Activated T-cell treated with anti-CD3 and anti-CD28 coated beads, Interleukin-2, amount 50 U/mL, for 4 hours (primary cell): ENCODE results near the gene TMEM255B. TPM values are rescaled to one million over a fixed set of nuclear protein-coding genes. Genes with fewer than 3 reads are reported as not detected.
A peak's percentile ranks its signal among the peaks of the same experiment; 100 is the strongest.

Experiments
- ATAC-seq, 2 donors: fragments of 200-7000 bp; cut with Tn5 transposase; one replicate each; pipeline ENCODE4 v1.10.0; 2021
- DNase-seq: peaks from one replicate; pipeline ENCODE4 v3.0.0-alpha.2; 2020
- H3K27me3 Mint-ChIP-seq: one replicate; pipeline ENCODE4 v1.8.0; 2021; ENCODE audit warnings: low read depth, mixed read lengths
- H3K36me3 Mint-ChIP-seq: one replicate; pipeline ENCODE4 v1.8.0; 2022; ENCODE audit warnings: mixed read lengths; ENCODE audit not compliant: insufficient read depth
- H3K4me1 Mint-ChIP-seq: one replicate; pipeline ENCODE4 v1.8.0; 2021; ENCODE audit warnings: low read depth, mixed read lengths
- H3K4me3 Mint-ChIP-seq: one replicate; pipeline ENCODE4 v1.8.0; 2021; ENCODE audit warnings: mild to moderate bottlenecking, moderate library complexity, mixed read lengths
- H3K9me3 Mint-ChIP-seq: one replicate; pipeline ENCODE4 v1.8.0; 2021; ENCODE audit warnings: mixed read lengths
- total RNA-seq, 3 donors: library from RNA; stranded (reverse); gene quantifications; one replicate each; pipeline ENCODE4 v1.2.1, GENCODE V29; 2021

TMEM255B gene
- total RNA-seq, 3 donors from 2014 or later, result 1.1 to 1.4 (median 1.3) TPM

DNA sequence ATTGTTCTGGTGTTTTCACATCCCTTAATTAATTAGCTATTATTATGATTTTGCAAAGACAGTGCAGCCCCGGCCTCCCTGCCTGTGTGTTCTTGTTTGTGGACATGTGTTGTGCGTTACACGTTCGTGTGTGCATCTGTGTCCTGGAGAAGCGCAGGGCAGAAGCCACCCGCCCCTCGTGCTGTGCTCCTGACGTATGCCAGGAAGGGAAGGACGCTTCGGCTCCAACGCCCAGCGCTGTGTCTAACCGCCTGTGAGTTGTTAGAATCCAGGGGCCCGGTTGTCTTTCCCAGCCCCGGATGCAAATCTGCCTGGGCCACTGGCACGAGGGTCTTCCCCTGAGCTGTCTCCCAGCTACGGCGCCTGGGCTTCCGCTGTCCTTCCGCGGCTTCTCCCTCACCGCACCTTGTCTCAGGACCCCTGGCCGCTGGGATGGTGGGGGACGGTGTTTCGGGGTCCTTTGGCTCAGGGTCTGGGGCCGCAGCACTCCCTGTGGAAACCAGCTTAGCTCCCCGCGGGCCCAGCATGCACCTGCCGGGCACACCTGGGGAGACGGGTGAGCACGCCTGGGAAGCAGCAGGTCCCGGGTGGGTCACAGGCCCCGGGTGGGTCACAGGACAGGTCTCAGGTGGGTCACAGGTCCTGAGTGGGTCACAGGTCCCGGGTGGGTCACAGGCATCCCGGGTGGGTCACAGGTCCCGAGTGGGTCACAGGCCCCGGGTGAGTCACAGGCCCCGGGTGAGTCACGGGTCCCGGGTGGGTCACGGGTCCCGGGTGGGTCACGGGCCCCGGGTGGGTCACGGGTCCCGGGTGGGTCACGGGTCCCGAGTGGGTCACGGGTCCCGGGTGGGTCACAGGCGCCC lies 53.4 kb downstream of the TMEM255B start:
- Mint-ChIP-seq H3K4me1 (peaks cover 16% of the 10 kb centered on the region), H3K9me3 (peaks cover 6% of the 10 kb centered on the region), H3K36me3 (no peaks in the 10 kb centered on the region), H3K27me3 (peaks cover 3% of the 10 kb centered on the region), H3K4me3 (no peak overlapping the region)
- DNase-seq (no peak), ATAC-seq (no peak)

DNA sequence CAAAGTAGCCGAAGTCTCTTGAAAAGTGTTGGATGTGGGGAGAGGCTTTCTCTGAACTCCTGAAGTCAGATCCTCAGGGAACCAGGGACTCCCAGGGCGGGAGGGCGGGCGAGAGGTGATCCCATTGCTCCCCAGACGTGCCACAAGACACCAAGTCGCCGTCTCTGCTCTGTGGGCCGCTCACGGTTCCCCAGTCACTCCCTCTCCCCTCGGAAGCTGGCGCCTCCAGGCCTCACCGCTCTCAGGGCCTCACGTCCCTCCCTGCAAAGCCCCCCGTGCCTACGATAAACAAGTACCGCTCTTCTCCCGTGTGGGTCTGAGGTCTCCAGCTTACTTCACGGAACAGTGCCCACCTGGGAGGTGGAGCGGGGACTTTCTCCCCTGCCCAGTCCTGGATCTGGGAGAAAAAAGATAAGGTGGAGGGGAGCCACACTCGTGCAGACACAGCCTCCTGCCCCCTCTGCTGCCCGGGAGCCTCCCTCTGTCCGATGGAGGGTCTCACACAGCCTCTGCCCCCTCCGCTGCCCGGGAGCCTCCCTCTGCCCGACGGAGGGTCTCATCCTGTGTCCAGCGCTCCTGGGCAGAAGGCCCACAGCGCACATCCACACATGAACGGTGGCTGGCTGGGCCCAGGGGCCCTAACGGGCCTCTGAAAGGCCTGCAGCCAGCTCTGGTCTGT lies 54.2 kb downstream of the TMEM255B start:
- no peak for ATAC-seq
- Mint-ChIP-seq H3K36me3 (no peaks in the 10 kb centered on the region), H3K4me3 (no peak overlapping the region), H3K9me3 (peaks cover 3% of the 10 kb centered on the region), H3K27me3 (peaks cover 3% of the 10 kb centered on the region), H3K4me1 (peaks cover 18% of the 10 kb centered on the region)
- no peak for DNase-seq

DNA sequence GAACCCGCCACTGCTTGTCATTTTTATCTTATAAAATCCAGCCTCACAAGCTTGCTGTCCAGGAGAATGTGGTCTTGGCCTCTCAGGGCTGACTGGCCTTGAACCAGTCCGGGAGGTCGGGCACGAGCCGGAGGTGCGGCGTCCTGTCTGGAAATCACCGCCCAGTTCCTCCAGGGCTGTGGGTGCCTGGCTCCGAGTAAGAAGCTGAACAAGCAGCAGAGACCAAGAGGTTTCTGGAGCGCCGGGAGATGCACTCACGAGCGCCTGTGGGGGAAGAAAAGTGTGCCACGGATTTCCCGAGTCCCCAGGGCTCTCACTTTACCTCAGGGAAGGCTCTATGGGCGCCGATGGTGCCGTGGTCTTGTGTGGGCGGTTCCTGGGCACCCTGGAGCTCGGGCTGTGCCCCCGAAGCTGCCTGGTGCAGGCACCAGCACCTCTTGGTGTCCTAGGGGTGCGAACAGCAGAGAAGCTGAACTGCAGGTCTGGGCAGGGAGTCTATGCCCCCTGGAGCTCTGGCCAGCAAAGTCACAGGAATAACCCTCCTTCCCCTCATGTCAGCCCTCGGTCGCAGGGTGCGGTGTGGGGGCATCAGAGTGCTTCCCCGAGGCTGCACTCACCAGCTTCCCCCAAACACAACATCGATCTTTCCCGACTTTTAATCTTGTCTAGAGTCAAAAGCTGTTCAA lies 54.9 kb downstream of the TMEM255B start:
- Mint-ChIP-seq H3K27me3 (peaks cover 3% of the 10 kb centered on the region), H3K36me3 (no peaks in the 10 kb centered on the region), H3K4me3 (no peak overlapping the region), H3K4me1 (peaks cover 18% of the 10 kb centered on the region), H3K9me3 (peaks cover 3% of the 10 kb centered on the region)
- ATAC-seq, result no peak
- DNase-seq, result no peak

DNA sequence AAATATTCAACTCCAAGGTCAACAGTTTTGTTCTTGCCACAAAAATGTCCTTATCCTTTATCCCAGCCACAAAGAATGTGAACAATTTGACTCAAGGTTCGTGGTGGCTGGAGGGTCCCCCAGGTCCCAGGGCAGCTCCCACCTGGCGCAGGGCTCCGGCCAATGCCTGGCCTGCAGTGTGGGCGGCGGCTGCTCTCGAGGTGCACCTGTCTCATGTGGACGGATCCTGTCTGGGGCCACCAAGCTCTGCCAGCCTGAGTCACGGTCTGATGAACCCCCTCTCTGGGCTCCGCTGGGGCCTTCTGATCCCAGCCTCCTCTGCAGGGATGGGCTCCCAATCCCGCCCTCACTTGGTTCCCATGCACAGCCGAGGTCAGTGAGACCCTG lies 55.4 kb downstream of the TMEM255B start:
- ATAC-seq, result no peak
- peaks cover 3% of the 10 kb centered on the region for H3K27me3 Mint-ChIP-seq
- no peak overlapping the region for H3K4me3 Mint-ChIP-seq

DNA sequence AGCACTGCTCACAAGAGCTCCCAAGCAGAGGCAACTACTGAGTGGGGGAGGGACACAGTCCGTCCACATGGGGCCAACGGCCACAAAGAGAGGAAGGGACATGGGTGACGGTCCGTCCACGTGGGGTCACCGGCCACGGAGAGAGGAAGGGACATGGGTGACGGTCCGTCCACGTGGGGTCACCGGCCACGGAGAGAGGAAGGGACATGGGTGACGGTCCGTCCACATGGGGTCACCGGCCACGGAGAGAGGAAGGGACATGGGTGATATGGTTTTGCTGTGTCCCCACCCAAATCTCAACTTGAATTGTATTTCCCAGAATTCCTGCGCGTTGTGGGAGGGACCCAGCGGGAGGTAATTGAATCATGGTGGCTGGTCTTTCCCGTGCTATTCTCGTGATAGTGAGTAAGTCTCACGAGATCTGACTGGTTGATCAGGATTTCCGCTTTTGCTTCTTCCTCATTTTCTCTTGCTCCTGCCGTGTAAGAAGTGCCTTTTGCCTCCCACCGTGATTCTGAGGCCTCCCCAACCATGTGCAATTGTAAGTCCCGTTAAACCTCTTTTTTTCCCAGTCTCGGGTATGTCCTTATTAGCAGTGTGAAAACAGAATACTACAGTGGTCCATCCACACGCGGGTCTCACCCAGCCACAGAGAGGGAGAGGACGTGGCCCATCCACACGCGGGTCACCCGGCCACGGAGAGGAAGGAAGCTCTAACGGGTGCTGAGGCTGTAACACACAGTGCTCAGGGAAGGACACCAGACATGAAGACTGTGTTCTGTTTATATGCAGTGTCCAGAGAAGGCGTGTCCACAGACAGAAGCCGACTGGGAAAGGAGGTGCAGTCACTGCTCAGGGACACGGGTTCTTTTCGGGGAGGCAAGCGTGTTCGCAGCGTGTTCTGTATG lies 56.4 kb downstream of the TMEM255B start:
- Mint-ChIP-seq H3K36me3 (no peaks in the 10 kb centered on the region), H3K9me3 (peaks cover under 1% of the 10 kb centered on the region), H3K4me1 (peaks cover 18% of the 10 kb centered on the region), H3K27me3 (peaks cover 3% of the 10 kb centered on the region), H3K4me3 (peak overlapping the region; percentile 95)
- DNase-seq, result no peak
- ATAC-seq, result peak; percentile 46 to 47

More for the DNA sequence above, 55.4 kb downstream of the TMEM255B start:
- Mint-ChIP-seq H3K4me1 (peaks cover 18% of the 10 kb centered on the region), H3K9me3 (peaks cover 3% of the 10 kb centered on the region), H3K36me3 (no peaks in the 10 kb centered on the region)
- no peak for DNase-seq

DNA sequence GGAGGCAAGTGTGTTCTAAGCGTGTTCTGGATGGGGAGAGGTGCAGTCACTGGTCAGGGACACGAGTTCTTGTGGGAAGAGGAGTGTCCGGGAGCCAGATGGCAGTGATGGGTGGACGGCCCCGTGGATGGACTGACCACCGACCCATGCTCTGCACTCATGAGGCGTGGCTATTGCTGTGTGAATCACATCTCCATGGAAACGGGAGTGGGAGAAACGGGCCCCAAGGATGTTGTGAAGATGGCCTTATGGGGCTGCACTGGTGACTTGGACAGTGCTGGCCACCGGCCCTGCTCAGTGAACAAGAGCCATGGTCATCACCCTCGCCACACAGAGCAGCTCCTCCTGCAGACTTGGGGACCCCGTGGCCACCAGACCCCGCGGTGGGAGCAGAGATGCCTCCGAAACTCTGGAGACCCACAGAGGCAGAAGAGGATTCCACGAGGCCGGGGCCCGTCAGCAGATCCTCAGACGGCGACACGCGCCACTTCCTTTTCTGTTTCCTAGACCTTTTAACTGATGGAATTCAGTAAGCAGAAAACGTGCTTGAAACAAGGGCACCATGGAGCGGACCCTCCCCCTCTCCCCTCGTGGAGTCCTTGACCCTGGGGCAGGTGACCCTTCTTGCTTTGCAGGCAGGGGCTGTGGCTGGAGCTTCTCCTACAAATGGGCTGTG lies 57.4 kb downstream of the TMEM255B start:
- Mint-ChIP-seq H3K4me3 (peak overlapping the region; percentile 95), H3K4me1 (peaks cover 18% of the 10 kb centered on the region), H3K36me3 (no peaks in the 10 kb centered on the region), H3K27me3 (peaks cover 3% of the 10 kb centered on the region), H3K9me3 (no peaks in the 10 kb centered on the region)
- ATAC-seq (no peak), DNase-seq (no peak)

DNA sequence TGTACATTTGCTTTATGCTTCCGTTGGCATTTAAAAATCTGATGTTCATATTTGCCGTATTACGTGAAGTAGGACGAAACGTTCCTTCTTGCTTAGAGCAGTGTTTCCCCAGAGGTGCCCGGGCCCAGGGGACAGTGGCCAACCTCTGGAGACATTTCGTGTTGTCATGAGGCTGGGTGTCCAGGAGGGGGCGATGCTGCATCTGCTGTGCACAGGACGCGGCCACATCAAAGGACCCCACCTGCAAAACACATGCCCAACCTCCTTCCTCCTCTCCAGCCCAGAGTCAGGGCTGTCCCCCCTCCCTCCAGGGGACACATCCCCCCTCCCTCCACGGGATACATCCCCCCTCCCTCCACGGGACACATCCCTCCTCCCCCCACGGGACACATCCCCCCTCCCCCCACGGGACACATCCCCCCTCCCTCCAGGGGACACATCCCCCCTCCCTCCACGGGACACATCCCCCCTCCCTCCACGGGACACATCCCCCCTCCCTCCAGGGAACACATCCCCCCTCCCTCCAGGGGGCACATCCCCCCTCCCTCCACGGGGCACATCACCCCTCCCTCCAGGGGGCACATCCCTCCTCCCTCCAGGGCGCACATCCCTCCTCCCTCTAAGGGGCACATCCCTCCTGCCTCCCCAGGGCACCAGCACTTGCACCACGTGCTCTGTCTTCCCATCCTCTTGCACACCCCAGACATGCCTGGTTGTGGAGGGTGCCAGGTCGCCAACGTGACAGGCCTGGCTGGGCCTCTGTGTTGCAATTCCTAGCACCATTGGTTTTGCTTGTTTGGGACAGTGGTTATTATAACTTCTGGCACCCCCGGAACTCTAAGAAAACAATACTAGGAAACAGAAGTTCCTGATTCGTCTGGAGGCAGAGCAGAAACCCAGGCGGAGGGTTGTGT lies 58.2 kb downstream of the TMEM255B start:
- DNase-seq, result peak; percentile 81
- peak overlapping the region; percentile 95 for H3K4me3 Mint-ChIP-seq

DNA sequence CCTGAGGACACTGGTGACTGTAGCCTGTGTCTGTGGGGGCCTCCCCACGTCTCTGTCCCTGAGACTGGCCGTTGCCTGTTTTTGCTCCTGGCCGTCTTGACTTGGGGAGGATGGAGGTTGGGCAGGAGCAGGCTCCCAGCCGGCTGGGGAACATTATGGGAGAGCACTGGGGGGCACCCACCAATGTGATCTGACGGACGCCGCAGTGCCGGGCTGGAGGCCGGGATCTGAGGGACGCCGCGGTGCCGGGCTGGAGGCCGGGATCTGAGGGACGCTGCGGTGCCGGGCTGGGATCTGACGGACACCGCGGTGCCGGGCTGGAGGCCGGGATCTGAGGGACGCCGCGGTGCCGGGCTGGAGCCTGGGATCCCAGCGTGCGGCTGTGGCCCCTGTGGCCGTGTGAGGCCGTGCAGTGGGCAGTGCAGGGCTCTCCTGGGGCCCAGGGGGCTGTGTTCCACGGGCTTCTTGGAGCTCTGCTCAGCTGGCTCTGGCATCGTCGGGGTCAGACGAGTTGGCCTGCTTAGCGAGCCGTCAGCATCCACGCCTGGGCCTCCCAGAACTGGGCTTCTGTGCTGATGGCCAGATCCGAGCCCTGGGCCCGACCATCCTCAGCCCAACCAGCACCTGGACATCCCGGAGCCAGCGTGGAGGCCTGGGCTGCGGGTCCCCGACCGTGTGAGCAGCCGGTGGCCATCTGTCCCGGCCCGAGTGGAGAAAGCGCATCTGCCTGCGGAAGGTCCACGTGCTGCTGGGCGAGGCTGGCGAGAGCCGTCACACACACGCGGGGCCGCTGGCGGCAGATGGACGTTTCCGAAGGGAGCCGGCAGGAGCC lies 59.0 kb downstream of the TMEM255B start:
- Mint-ChIP-seq H3K4me3 (no peak overlapping the region), H3K9me3 (no peaks in the 10 kb centered on the region), H3K36me3 (no peaks in the 10 kb centered on the region), H3K27me3 (peaks cover 3% of the 10 kb centered on the region), H3K4me1 (peaks cover 18% of the 10 kb centered on the region)
- ATAC-seq (no peak), DNase-seq (no peak)

More for the DNA sequence above, 58.2 kb downstream of the TMEM255B start:
- no peaks in the 10 kb centered on the region for H3K9me3 Mint-ChIP-seq
- ATAC-seq, result peak; percentile 77 to 84
- H3K36me3 Mint-ChIP-seq, result no peaks in the 10 kb centered on the region
- peaks cover 3% of the 10 kb centered on the region for H3K27me3 Mint-ChIP-seq
- H3K4me1 Mint-ChIP-seq, result peaks cover 18% of the 10 kb centered on the region

DNA sequence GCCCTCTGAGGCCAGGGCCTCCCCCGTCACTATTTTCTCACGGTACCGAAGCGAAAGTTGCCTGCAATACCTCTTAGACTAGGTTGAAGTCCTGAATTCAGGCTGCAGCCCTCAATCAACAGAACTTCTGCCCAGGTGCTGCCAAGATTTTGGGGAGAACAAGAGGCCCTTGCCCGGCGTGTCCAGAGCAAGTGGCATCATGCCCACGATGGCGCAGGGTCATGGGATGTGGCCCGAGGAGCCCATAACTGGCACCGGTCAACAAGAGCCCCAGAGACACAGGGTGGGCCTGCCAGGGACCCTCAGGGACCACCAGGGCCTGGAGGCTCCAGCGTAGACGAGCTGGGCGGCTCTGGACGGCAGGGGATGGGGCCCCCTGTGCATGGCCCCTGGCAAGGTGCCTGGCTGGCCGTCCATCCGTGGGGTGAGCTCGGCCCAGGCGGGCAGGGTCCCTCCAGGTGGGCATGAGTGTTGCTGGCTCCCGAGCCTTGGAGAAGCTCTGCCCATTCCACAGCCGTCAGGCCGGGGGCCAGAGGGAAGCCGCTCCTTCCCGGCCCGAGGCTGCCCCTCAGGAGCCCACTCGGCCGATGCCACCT lies 59.8 kb downstream of the TMEM255B start:
- H3K36me3 Mint-ChIP-seq, result no peaks in the 10 kb centered on the region
- DNase-seq (no peak), ATAC-seq (no peak)
- H3K9me3 Mint-ChIP-seq, result no peaks in the 10 kb centered on the region
- H3K27me3 Mint-ChIP-seq, result peaks cover 3% of the 10 kb centered on the region
- H3K4me1 Mint-ChIP-seq, result peaks cover 18% of the 10 kb centered on the region
- H3K4me3 Mint-ChIP-seq, result no peak overlapping the region

DNA sequence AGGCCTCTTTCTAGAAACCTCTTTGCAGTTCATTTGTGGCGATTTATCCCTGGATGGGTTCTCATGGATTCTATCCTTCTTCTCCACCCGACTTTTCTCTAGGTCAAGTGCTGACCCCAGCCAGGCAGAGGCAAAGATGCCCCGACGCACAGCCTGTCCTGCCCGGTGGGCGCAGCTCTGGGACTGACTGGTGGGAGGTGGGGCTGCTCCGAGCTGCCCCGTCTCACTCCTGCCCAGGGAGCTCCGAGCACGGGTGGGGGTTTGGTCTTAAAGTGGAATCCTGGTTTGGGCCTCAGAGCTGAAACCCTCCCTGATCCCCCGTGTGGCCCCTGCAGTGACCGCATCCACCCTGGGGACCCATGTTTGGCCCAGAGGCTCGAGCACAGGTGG lies 60.3 kb downstream of the TMEM255B start:
- Mint-ChIP-seq H3K36me3 (no peaks in the 10 kb centered on the region), H3K27me3 (peaks cover 3% of the 10 kb centered on the region), H3K4me3 (no peak overlapping the region), H3K4me1 (peaks cover 18% of the 10 kb centered on the region), H3K9me3 (no peaks in the 10 kb centered on the region)
- ATAC-seq, result no peak
- DNase-seq, result no peak

DNA sequence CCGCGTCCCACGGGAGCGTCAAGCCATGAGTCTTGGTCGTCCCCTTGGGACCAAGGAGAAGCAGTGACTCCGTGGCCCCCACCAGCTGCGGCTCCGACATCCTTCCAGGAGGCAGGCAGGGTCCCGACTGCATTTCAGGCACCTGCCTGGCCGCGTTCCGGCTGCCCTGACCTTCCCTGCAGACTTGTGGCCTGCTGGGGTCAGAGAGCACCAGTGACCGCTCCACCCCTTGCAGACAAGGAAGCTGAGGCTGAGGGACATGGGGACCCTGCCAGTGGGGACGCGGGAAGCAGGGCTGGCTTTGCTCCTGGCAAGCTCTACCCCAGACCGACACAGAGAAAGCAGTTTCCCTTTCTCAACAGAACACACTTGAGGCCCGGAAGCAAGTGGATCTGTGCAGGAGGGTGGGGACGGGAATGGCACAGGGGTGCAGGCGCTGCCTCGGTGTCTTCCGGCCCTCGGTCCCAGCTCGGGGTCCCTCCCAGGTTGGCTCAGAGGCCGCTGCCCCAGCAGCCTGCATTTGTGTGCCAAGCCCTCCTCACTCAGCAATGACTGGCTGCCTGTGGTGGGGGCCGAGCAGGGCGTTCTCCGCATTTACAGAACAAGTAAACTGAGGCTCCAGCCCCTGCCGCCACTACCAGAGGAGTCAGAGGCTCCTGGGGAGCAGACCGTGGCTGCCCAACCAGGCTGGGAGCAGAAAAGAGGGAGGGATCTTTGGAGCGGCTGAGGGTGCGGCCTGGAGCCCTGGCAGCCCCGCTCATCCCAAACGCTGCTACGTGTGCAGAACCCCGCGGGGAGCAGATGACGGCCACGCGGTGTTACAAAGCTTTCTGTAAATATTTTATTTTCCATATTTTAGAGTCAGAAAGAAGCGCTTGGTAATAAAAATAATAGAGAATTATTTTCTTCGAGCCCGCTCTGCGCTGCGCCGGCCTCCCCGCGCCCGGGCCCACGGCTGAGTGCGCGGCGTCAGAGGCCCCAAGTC lies 61.0 kb downstream of the TMEM255B start:
- no peaks in the 10 kb centered on the region for H3K36me3 Mint-ChIP-seq
- DNase-seq (no peak), ATAC-seq (no peak)
- peaks cover 18% of the 10 kb centered on the region for H3K4me1 Mint-ChIP-seq
- H3K27me3 Mint-ChIP-seq, result peaks cover 3% of the 10 kb centered on the region
- H3K9me3 Mint-ChIP-seq, result no peaks in the 10 kb centered on the region
- no peak overlapping the region for H3K4me3 Mint-ChIP-seq
